ENCODE measurements around the gene NHSL2. TPM values are rescaled to one million over a fixed set of nuclear protein-coding genes. Genes with fewer than 3 reads are reported as not detected.
"Not testable (repeated sequence)": the region's sequence is repeated elsewhere in the genome, so short reads cannot be mapped to it uniquely, and the experiment has no call there.

Gene NHSL2
- total RNA-seq, 1 donor from 2014 or later, result 0.29 TPM

- peaks cover 4% of the 10 kb centered on the region for H3K27me3 Mint-ChIP-seq
- no peak overlapping the region for H3K4me3 Mint-ChIP-seq
- no peaks in the 10 kb centered on the region for H3K4me1 Mint-ChIP-seq
- no peak for TF ChIP-seq CTCF (IDR thresholded peaks at IDR 0.05)
- ChIA-PET POLR2A (interaction anchor here (0.6 kb wide), 1 partner anchor 520 kb away, joined by 9 read pairs; no protein-coding TSS in a partner anchor), CTCF (no interaction called here)
- H3K36me3 Mint-ChIP-seq (ENCODE audit: low read depth), result no peaks in the 10 kb centered on the region
- no peak overlapping the region for H3K27ac Mint-ChIP-seq
- no peak for ATAC-seq (ENCODE audit: low read depth)
- DNase-seq, result no peak
- intact Hi-C loops (cut with micrococcal nuclease), result no loop called here
- H3K9me3 Mint-ChIP-seq, result no peaks in the 10 kb centered on the region
These were observed 142.9 kb downstream of the NHSL2 start for GRCh38 chrX:72053508-72053907.

GRCh38 chrX:72054779-72055489, 144.3 kb downstream of the NHSL2 start:
- ATAC-seq (ENCODE audit: low read depth), result no peak
- DNase-seq, result no peak
- Mint-ChIP-seq H3K4me3 (no peak overlapping the region), H3K9me3 (no peaks in the 10 kb centered on the region), H3K27me3 (peaks cover 4% of the 10 kb centered on the region), H3K36me3 (ENCODE audit: low read depth) (no peaks in the 10 kb centered on the region), H3K27ac (no peak overlapping the region), H3K4me1 (no peaks in the 10 kb centered on the region)
- no peak for TF ChIP-seq CTCF (IDR thresholded peaks at IDR 0.05)
- intact Hi-C loops (cut with micrococcal nuclease), result no loop called here
- CTCF ChIA-PET, result no interaction called here
- POLR2A ChIA-PET, result no interaction called here

- DNase-seq (no peak), ATAC-seq (ENCODE audit: low read depth) (no peak)
- no peak for TF ChIP-seq CTCF (IDR thresholded peaks at IDR 0.05)
- Mint-ChIP-seq H3K4me1 (no peaks in the 10 kb centered on the region), H3K27ac (no peak overlapping the region), H3K4me3 (no peak overlapping the region), H3K27me3 (peaks cover 4% of the 10 kb centered on the region), H3K9me3 (no peaks in the 10 kb centered on the region), H3K36me3 (ENCODE audit: low read depth) (no peaks in the 10 kb centered on the region)
- ChIA-PET CTCF (no interaction called here), POLR2A (no interaction called here)
- intact Hi-C loops (cut with micrococcal nuclease), result no loop called here
These were observed 146.7 kb downstream of the NHSL2 start for GRCh38 chrX:72057331-72057730.

- intact Hi-C loops (cut with micrococcal nuclease), result no loop called here
- ChIA-PET POLR2A (no interaction called here), CTCF (no interaction called here)
- H3K4me3 Mint-ChIP-seq, result no peak overlapping the region
- peaks cover 4% of the 10 kb centered on the region for H3K27me3 Mint-ChIP-seq
- no peak overlapping the region for H3K27ac Mint-ChIP-seq
- no peaks in the 10 kb centered on the region for H3K36me3 Mint-ChIP-seq (ENCODE audit: low read depth)
- no peaks in the 10 kb centered on the region for H3K4me1 Mint-ChIP-seq
- DNase-seq (no peak), ATAC-seq (ENCODE audit: low read depth) (no peak)
- no peaks in the 10 kb centered on the region for H3K9me3 Mint-ChIP-seq
- TF ChIP-seq CTCF (IDR thresholded peaks at IDR 0.05), result no peak
These were observed 147.2 kb downstream of the NHSL2 start for GRCh38 chrX:72057849-72058248.

- H3K27me3 Mint-ChIP-seq; H3K27ac Mint-ChIP-seq; intact Hi-C loops (cut with micrococcal nuclease); ATAC-seq (ENCODE audit: low read depth); H3K9me3 Mint-ChIP-seq; CTCF ChIA-PET; POLR2A ChIA-PET; H3K4me3 Mint-ChIP-seq; H3K4me1 Mint-ChIP-seq; DNase-seq; H3K36me3 Mint-ChIP-seq (ENCODE audit: low read depth): not testable (repeated sequence)
These were observed 147.7 kb downstream of the NHSL2 start for GRCh38 chrX:72058346-72058745.
